GM12864 (cell line): ENCODE data around the gene TBL1XR1.

Experiments used
- DNase-seq: peaks from one replicate; pipeline ENCODE4 v3.0.0-alpha.2; 2011; ENCODE audit warnings: low read depth
- H3K4me3 ChIP-seq: 2 replicates; pipeline ENCODE4 v1.5.1; 2011; ENCODE audit warnings: mild to moderate bottlenecking, low read depth, low read length, control low read depth
- TF ChIP-seq, protein P1 (sequence below): IDR thresholded peaks from 2 replicates; pipeline ENCODE4 v1.5.1; 2011; ENCODE audit warnings: low read depth, mild to moderate bottlenecking, moderate library complexity, low read length, control low read depth, inconsistent platforms; ENCODE audit errors: missing control alignments

The TBL1XR1 gene

DNA sequence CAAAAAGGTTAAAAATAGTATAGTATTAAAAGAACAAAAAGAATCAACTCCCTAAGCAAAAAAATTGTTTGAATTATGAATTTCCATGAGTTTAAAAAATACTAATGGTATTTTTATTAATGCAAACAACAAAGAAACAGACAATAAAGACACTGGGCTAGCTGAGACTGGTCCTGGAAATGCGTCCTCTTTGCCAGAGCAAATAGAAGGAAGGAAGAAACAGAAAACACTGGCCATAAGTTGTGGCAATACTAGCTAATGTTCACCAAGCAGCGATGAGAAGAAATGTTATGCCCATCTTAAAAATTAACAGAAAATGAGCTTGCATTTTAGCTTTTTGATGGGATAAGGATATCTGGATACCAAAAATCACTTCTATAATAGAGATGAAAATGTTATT is 88.6 kb downstream of the TBL1XR1 start:
- TF ChIP-seq, protein P1, sequence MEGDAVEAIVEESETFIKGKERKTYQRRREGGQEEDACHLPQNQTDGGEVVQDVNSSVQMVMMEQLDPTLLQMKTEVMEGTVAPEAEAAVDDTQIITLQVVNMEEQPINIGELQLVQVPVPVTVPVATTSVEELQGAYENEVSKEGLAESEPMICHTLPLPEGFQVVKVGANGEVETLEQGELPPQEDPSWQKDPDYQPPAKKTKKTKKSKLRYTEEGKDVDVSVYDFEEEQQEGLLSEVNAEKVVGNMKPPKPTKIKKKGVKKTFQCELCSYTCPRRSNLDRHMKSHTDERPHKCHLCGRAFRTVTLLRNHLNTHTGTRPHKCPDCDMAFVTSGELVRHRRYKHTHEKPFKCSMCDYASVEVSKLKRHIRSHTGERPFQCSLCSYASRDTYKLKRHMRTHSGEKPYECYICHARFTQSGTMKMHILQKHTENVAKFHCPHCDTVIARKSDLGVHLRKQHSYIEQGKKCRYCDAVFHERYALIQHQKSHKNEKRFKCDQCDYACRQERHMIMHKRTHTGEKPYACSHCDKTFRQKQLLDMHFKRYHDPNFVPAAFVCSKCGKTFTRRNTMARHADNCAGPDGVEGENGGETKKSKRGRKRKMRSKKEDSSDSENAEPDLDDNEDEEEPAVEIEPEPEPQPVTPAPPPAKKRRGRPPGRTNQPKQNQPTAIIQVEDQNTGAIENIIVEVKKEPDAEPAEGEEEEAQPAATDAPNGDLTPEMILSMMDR = no peak
- DNase-seq = no peak
- H3K4me3 ChIP-seq = no peak overlapping the region

GRCh38 chr3:177107461-177108239 is 89.6 kb downstream of the TBL1XR1 start:
- H3K4me3 ChIP-seq = no peak overlapping the region
- TF ChIP-seq, protein P1 = no peak
- no peak for DNase-seq

DNA sequence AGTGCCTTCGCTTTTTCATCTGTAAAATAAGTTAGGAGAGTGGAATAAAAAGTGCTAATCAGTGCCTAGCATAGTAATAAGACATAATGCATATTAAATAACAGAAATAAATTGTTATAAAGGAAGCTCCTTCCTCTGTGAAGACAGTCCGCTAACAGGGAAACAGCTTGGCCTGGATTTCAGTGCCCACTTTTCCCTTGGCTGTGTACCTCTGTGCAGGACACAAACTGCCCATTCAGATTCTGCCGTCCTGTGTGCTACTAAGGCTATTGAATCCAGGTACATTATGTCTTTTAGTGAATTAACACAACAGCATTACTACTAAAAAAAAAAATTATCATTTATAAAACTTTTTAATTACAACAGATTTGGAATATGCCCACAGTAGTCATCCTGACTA is 90.7 kb downstream of the TBL1XR1 start:
- no peak for DNase-seq
- H3K4me3 ChIP-seq = no peak overlapping the region
- TF ChIP-seq, protein P1 = no peak

GRCh38 chr3:177106184-177106583 is 91.1 kb downstream of the TBL1XR1 start:
- TF ChIP-seq, protein P1 = no peak
- DNase-seq = no peak
- no peak overlapping the region for H3K4me3 ChIP-seq

GRCh38 chr3:177105623-177106022 is 91.7 kb downstream of the TBL1XR1 start:
- no peak for DNase-seq
- TF ChIP-seq, protein P1 = no peak
- no peak overlapping the region for H3K4me3 ChIP-seq

- TF ChIP-seq, protein P1 = no peak
- DNase-seq = no peak
- H3K4me3 ChIP-seq = no peak overlapping the region
Observed at GRCh38 chr3:177104299-177104992, 92.8 kb downstream of the TBL1XR1 start.

GRCh38 chr3:177102553-177102952 is 94.7 kb downstream of the TBL1XR1 start:
- no peak for DNase-seq
- no peak overlapping the region for H3K4me3 ChIP-seq
- TF ChIP-seq, protein P1 = no peak
